GDM1 (cell line): ENCODE measurements around the gene LMOD3.

Source experiments
- DNase-seq: peaks from one replicate; lab custom pipeline; 2025; lab: John Stamatoyannopoulos, UW

The LMOD3 gene

GRCh38 chr3:69058180-69058946 lies 64.0 kb downstream of the LMOD3 start:
- peak; percentile 63 for DNase-seq
